IPS-18a (cell line): ENCODE data around the gene HPGDS.
"Not testable (repeated sequence)": the region's sequence is repeated elsewhere in the genome, so short reads cannot be mapped to it uniquely, and the experiment has no call there.

Experiments used
- H3K27ac ChIP-seq: one replicate; pipeline ENCODE4 v1.5.1; 2013; ENCODE audit warnings: low read length
- H3K27me3 ChIP-seq: one replicate; pipeline ENCODE4 v1.6.1; 2013; ENCODE audit warnings: mild to moderate bottlenecking, low read length; ENCODE audit not compliant: control insufficient read depth, insufficient read depth
- H3K36me3 ChIP-seq: one replicate; pipeline ENCODE4 v1.6.1; 2013; ENCODE audit warnings: low read depth, low read length; ENCODE audit not compliant: control insufficient read depth
- H3K4me1 ChIP-seq: one replicate; pipeline ENCODE4 v1.6.1; 2013; ENCODE audit warnings: low read depth, low read length; ENCODE audit not compliant: control insufficient read depth
- H3K4me3 ChIP-seq: one replicate; pipeline ENCODE4 v1.5.1; 2013; ENCODE audit warnings: low read length
- H3K9ac ChIP-seq: one replicate; pipeline ENCODE4 v1.6.1; 2013; ENCODE audit warnings: mild to moderate bottlenecking, low read length, moderate library complexity
- H3K9me3 ChIP-seq: one replicate; pipeline ENCODE4 v1.6.1; 2013; ENCODE audit warnings: low read depth, low read length; ENCODE audit not compliant: control insufficient read depth

HPGDS gene

GRCh38 chr4:94306713-94307112, 35.9 kb downstream of the HPGDS start:
- Histone ChIP-seq H3K9ac (no peak overlapping the region), H3K4me1 (no peaks in the 10 kb centered on the region)

DNA sequence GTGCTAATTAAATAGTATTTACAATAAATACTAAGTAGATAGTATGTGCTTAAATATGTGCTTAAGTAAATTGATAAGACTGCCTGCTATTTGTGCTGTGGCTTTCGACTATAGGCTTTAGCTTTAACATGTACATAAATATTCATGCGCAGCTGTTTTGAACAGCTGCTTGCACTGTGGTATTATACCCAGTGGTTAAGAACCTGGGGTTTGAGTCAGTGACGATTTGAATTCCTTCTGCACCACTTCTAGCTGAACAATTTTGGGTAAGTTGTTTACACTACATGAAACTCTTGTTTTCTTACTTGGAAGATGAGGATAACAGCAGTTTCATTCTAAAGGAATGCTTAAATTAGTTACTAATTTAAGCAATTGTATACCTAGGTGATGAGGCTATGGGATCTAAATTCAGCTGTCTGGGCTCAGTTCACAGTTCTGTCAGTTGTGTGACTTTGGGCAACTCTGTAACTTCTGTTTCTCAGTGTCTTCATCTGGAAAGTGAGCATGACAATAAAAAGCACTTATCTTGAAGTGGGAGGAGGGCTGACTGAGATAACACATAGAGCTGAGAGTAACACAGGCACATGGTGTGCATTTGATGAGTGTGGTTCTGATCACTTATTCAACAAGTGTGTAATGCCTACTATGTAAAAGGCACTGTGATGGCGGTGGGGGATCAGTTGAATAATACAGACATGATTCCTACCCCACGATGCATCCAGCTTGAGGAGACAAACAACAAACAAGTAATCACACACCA, 37.0 kb downstream of the HPGDS start:
- no peaks in the 10 kb centered on the region for H3K9me3 ChIP-seq
- no peak overlapping the region for H3K4me3 ChIP-seq
- no peaks in the 10 kb centered on the region for H3K27me3 ChIP-seq
- no peaks in the 10 kb centered on the region for H3K4me1 ChIP-seq
- H3K27ac ChIP-seq: no peak overlapping the region
- H3K9ac ChIP-seq: no peak overlapping the region
- no peaks in the 10 kb centered on the region for H3K36me3 ChIP-seq

More at GRCh38 chr4:94306713-94307112, 35.9 kb downstream of the HPGDS start:
- Histone ChIP-seq H3K36me3 (no peaks in the 10 kb centered on the region), H3K9me3 (no peaks in the 10 kb centered on the region), H3K27me3 (no peaks in the 10 kb centered on the region), H3K4me3 (no peak overlapping the region), H3K27ac (no peak overlapping the region)

- H3K4me1 ChIP-seq: no peaks in the 10 kb centered on the region
- H3K27me3 ChIP-seq: no peaks in the 10 kb centered on the region
- H3K9ac ChIP-seq: no peak overlapping the region
- no peak overlapping the region for H3K4me3 ChIP-seq
- no peak overlapping the region for H3K27ac ChIP-seq
- H3K36me3 ChIP-seq: no peaks in the 10 kb centered on the region
- H3K9me3 ChIP-seq: no peaks in the 10 kb centered on the region
Measured at GRCh38 chr4:94304365-94304971, 38.2 kb downstream of the HPGDS start.

DNA sequence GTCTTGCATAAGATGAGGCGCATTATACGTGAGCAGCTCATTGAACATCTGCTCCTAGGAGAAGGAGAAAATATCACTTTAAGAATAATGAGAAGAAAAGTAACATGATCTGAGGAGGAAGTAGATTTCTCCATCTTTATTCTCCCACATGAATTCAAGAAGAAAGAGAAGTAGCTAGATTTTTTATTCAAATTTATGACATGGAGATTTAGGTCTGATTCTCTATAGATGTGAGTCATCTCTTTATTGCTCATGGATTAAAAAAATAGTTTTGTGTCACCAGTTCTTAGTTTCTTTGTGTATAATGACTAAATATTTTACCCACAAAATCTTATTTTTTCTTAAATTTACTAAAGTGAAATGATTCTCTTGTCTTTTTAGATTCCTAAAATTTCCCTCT, 40.4 kb downstream of the HPGDS start:
- no peaks in the 10 kb centered on the region for H3K4me1 ChIP-seq
- H3K27me3 ChIP-seq: no peaks in the 10 kb centered on the region
- H3K9me3 ChIP-seq: no peaks in the 10 kb centered on the region
- no peak overlapping the region for H3K27ac ChIP-seq
- no peak overlapping the region for H3K4me3 ChIP-seq
- H3K9ac ChIP-seq: no peak overlapping the region
- no peaks in the 10 kb centered on the region for H3K36me3 ChIP-seq

- Histone ChIP-seq H3K27ac (no peak overlapping the region), H3K36me3 (no peaks in the 10 kb centered on the region), H3K4me1 (no peaks in the 10 kb centered on the region), H3K27me3 (no peaks in the 10 kb centered on the region), H3K9me3 (no peaks in the 10 kb centered on the region), H3K4me3 (no peak overlapping the region), H3K9ac (no peak overlapping the region)
Measured at GRCh38 chr4:94298725-94299252, 43.8 kb downstream of the HPGDS start.

DNA sequence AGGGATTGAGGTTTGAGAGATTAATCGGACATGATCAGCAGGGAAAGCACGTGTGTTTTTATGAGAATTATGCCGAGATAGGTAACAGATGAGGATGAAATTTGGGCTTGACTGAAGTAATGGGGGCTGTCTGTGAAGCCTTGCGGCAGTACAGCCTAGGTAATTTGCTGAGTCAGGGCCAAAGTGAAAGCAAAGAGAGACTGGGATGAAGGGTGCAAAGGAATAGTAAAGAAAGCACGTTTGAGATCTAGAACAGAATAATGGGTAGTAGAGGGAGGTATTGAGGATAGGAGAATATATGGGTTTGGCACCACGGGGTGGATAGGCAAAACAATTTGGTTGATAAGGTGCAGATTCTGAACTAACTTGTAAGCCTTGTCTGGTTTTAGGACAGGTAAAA, 47.2 kb downstream of the HPGDS start:
- not testable (repeated sequence) for H3K27me3 ChIP-seq, H3K4me3 ChIP-seq, H3K9me3 ChIP-seq, H3K9ac ChIP-seq, H3K27ac ChIP-seq, H3K4me1 ChIP-seq
- peaks cover 14% of the 10 kb centered on the region for H3K36me3 ChIP-seq

- not testable (repeated sequence) for H3K9me3 ChIP-seq, H3K27ac ChIP-seq, H3K4me1 ChIP-seq, H3K27me3 ChIP-seq, H3K9ac ChIP-seq, H3K4me3 ChIP-seq
- peaks cover 27% of the 10 kb centered on the region for H3K36me3 ChIP-seq
Measured at GRCh38 chr4:94293981-94294380, 48.7 kb downstream of the HPGDS start.

DNA sequence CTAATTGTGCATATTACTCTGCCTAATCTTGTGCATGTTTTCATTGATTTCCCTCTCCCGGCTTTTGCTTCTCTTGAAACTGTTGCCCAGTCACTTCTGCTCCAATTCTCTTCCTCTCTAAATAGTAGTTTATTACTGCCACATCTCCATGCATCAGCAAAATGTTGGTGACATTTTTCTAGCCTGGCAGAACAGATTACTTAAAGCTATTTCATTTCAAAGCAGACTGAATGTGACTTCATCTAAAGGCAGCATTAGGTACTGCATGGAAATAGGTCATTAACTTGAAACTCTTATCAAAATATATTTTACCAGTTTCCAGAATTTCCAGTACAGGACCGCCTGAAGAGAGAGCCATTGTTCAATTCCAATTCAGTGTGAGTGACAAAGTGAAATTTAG, 52.4 kb downstream of the HPGDS start:
- H3K27ac ChIP-seq: no peak overlapping the region
- peaks cover 51% of the 10 kb centered on the region for H3K36me3 ChIP-seq
- H3K9me3 ChIP-seq: no peaks in the 10 kb centered on the region
- no peaks in the 10 kb centered on the region for H3K27me3 ChIP-seq
- H3K9ac ChIP-seq: no peak overlapping the region
- no peak overlapping the region for H3K4me3 ChIP-seq
- no peaks in the 10 kb centered on the region for H3K4me1 ChIP-seq

- Histone ChIP-seq H3K9ac (no peak overlapping the region), H3K27ac (no peak overlapping the region), H3K36me3 (peaks cover 75% of the 10 kb centered on the region), H3K27me3 (no peaks in the 10 kb centered on the region), H3K4me3 (no peak overlapping the region), H3K9me3 (no peaks in the 10 kb centered on the region), H3K4me1 (no peaks in the 10 kb centered on the region)
Measured at GRCh38 chr4:94285666-94286065, 57.0 kb downstream of the HPGDS start.

DNA sequence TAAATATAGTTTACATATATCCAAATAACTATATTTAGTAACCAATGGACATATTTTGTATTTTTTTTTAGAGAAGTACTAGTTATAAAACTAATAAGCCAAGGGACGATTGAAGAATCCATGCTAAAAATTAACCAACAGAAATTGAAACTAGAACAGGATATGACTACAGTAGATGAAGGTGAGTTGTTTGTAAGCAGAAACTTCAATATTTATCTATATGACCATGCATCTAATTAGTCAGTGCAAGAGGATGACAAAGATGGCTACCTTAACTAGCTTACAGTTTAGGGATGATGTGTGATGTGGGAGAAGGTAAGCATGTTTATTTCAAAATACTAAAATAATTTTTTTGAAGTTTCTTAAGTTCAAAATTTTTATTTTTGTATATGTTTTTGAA, 57.7 kb downstream of the HPGDS start:
- H3K9me3 ChIP-seq: no peaks in the 10 kb centered on the region
- H3K4me3 ChIP-seq: no peak overlapping the region
- no peaks in the 10 kb centered on the region for H3K27me3 ChIP-seq
- H3K4me1 ChIP-seq: no peaks in the 10 kb centered on the region
- no peak overlapping the region for H3K27ac ChIP-seq
- H3K9ac ChIP-seq: no peak overlapping the region
- peaks cover 77% of the 10 kb centered on the region for H3K36me3 ChIP-seq

GRCh38 chr4:94278781-94279180, 63.9 kb downstream of the HPGDS start:
- H3K27ac ChIP-seq: no peak overlapping the region
- no peaks in the 10 kb centered on the region for H3K9me3 ChIP-seq
- H3K36me3 ChIP-seq: peaks cover 79% of the 10 kb centered on the region
- no peaks in the 10 kb centered on the region for H3K4me1 ChIP-seq
- no peaks in the 10 kb centered on the region for H3K27me3 ChIP-seq
- H3K4me3 ChIP-seq: no peak overlapping the region
- H3K9ac ChIP-seq: no peak overlapping the region

DNA sequence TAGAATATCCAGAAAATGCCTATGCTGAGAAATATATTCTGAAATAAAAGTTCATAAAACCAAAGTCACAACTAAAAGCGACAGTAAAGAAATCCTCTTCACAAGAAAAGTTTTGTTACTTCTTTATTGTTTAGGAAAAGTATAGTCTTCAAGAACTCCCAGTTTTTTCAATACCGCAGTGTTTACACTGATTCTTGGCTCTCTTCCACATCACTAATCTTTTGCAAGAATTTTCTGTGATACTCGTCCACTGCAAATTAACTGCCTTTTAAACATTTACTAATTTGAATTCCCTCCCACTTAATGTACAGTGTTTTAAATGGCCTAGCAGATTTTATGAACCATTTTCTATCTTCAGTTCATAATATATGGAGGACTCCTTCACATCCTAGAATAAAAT, 65.1 kb downstream of the HPGDS start:
- Histone ChIP-seq H3K4me1 (no peaks in the 10 kb centered on the region), H3K9me3 (no peaks in the 10 kb centered on the region), H3K36me3 (peaks cover 74% of the 10 kb centered on the region), H3K27me3 (no peaks in the 10 kb centered on the region), H3K27ac (no peak overlapping the region), H3K9ac (no peak overlapping the region), H3K4me3 (no peak overlapping the region)
